ENCODE results near the gene HSD17B11. TPM values are rescaled to one million over a fixed set of nuclear protein-coding genes. Genes with fewer than 3 reads are reported as not detected.

HSD17B11 gene
- total RNA-seq, 1 experiment from 2014 or later = 47.4 TPM

GRCh38 chr4:87333267-87333666 is 57.7 kb downstream of the HSD17B11 start (continued):
- TF ChIP-seq ZBTB33 (IDR thresholded peaks at IDR 0.05; ENCODE audit: extremely low read depth, insufficient replicate concordance, low read length) (no peak), EZH2 (IDR thresholded peaks at IDR 0.05) (no peak), EGR1 (IDR thresholded peaks at IDR 0.05; ENCODE audit: low read depth) (no peak), TCF7L2 (IDR thresholded peaks at IDR 0.05; ENCODE audit: borderline replicate concordance, extremely low read depth, insufficient read depth, insufficient read length) (no peak), ZNF274 (IDR thresholded peaks at IDR 0.05; ENCODE audit: low read depth, low read length) (no peak), FOSL1 (IDR thresholded peaks at IDR 0.05; ENCODE audit: low read depth) (no peak), SRF (IDR thresholded peaks at IDR 0.05; ENCODE audit: low read depth) (no peak), ZFX (IDR thresholded peaks at IDR 0.05) (no peak), RAD21 (IDR thresholded peaks at IDR 0.05; ENCODE audit: low read depth) (no peak), SIN3A (IDR thresholded peaks at IDR 0.05; ENCODE audit: low read depth) (no peak), ELF1 (IDR thresholded peaks at IDR 0.05; ENCODE audit: borderline replicate concordance, low read depth) (no peak)

GRCh38 chr4:87330761-87331160 is 60.2 kb downstream of the HSD17B11 start:
- H3K4me1 ChIP-seq (ENCODE audit: control insufficient read depth in 1 of 2, insufficient read depth in 2 of 2, low read length in 2 of 2) = no peaks in the 10 kb centered on the region
- peaks cover 10 to 15% of the 10 kb centered on the region in 2 experiments; a peak in 3 of 4 replicates for H3K9me3 ChIP-seq (ENCODE audit: control insufficient read depth in 1 of 2, insufficient read depth in 1 of 2, low read depth in 1 of 2, low read length in 2 of 2)
- no peaks in the 10 kb centered on the region for H3K9me2 ChIP-seq (ENCODE audit: insufficient read depth)
- TF ChIP-seq CBX3 (IDR thresholded peaks at IDR 0.05; ENCODE audit: low read depth) (no peak), YY1 (IDR thresholded peaks at IDR 0.05; ENCODE audit: extremely low read depth, insufficient replicate concordance, low read depth, low read length) (no peak), ZBTB33 (IDR thresholded peaks at IDR 0.05; ENCODE audit: extremely low read depth, insufficient replicate concordance, low read length) (no peak), ZFX (IDR thresholded peaks at IDR 0.05) (no peak), ATF3 (IDR thresholded peaks at IDR 0.05) (no peak), EZH2phosphoT487 (IDR thresholded peaks at IDR 0.05; ENCODE audit: borderline replicate concordance) (no peak), TCF7L2 (IDR thresholded peaks at IDR 0.05; ENCODE audit: borderline replicate concordance, extremely low read depth, insufficient read depth, insufficient read length) (no peak), FOSL1 (IDR thresholded peaks at IDR 0.05; ENCODE audit: low read depth) (no peak), REST (IDR thresholded peaks at IDR 0.05; ENCODE audit: low read depth) (no peak), JUND (IDR thresholded peaks at IDR 0.05) (no peak), ZNF274 (IDR thresholded peaks at IDR 0.05; ENCODE audit: low read depth, low read length) (no peak), SIN3A (IDR thresholded peaks at IDR 0.05; ENCODE audit: low read depth) (no peak), CEBPB (IDR thresholded peaks at IDR 0.05; ENCODE audit: low read depth) (no peak)
- H3K4me2 ChIP-seq (ENCODE audit: low read length) = no peak overlapping the region
- ATAC-seq (no peak), DNase-seq (ENCODE audit: low read depth, low spot score) (no peak)
- H3K27ac ChIP-seq (ENCODE audit: low read depth, low read length) = no peak overlapping the region
- intact Hi-C loops (cut with micrococcal nuclease) = no loop called here
- no peaks in the 10 kb centered on the region for H3K36me3 ChIP-seq (ENCODE audit: control insufficient read depth in 1 of 2, insufficient read depth in 2 of 2, low read length in 2 of 2)
- no peak overlapping the region for H3K9ac ChIP-seq (ENCODE audit: low read length)
- no TSS peak for BruUV-seq (replicated peaks)
- RAD21 ChIA-PET (ENCODE audit: low non-redundant PET in 1 of 2, low total read pairs in 2 of 2, uncharacterized antibody in 2 of 2, unreplicated experiment in 2 of 2) = no interaction called here
- no peaks in the 10 kb centered on the region for H3K79me2 ChIP-seq (ENCODE audit: insufficient read depth, low read length)
- H4K20me1 ChIP-seq (ENCODE audit: insufficient read depth) = no peaks in the 10 kb centered on the region
- no peak overlapping the region for H3K4me3 ChIP-seq (replicated peaks in 1 of 2; ENCODE audit: low read depth in 1 of 2, low read length in 2 of 2)
- no peaks in the 10 kb centered on the region for H3K27me3 ChIP-seq (ENCODE audit: insufficient read depth, low read length)
- no peak overlapping the region for H2AFZ ChIP-seq (ENCODE audit: low read depth, low read length, poor library complexity, severe bottlenecking)
- CTCF ChIA-PET = no interaction called here
- POLR2A ChIA-PET = no interaction called here
